Activated T-helper 17 cell treated with anti-CD3 and anti-CD28 coated beads, Interleukin-2, amount 50 U/mL, for 72 hours (primary cell): Measurements from ENCODE around the gene RHBG. TPM values are rescaled to one million over a fixed set of nuclear protein-coding genes. Genes with fewer than 3 reads are reported as not detected.
"Not testable (repeated sequence)": the region's sequence is repeated elsewhere in the genome, so short reads cannot be mapped to it uniquely, and the experiment has no call there.

Source experiments
- ATAC-seq: fragments of 150-1000 bp; cut with Tn5 transposase; replicated peaks from 2 replicates; pipeline ENCODE4 v1.10.0; 2021; ENCODE audit warnings: mild to moderate bottlenecking, moderate library complexity
- H3K27ac Mint-ChIP-seq: one replicate; pipeline ENCODE4 v1.8.0; 2022; ENCODE audit warnings: mixed read lengths
- H3K27me3 Mint-ChIP-seq: one replicate; pipeline ENCODE4 v1.8.0; 2022; ENCODE audit warnings: mixed read lengths
- H3K36me3 Mint-ChIP-seq: one replicate; pipeline ENCODE4 v1.8.0; 2022; ENCODE audit warnings: low read depth, mild to moderate bottlenecking, mixed read lengths
- H3K4me1 Mint-ChIP-seq: one replicate; pipeline ENCODE4 v1.8.0; 2022; ENCODE audit warnings: mixed read lengths
- H3K4me3 Mint-ChIP-seq: one replicate; pipeline ENCODE4 v1.8.0; 2022; ENCODE audit warnings: mild to moderate bottlenecking, mixed read lengths
- H3K9me3 Mint-ChIP-seq: one replicate; pipeline ENCODE4 v1.8.0; 2022; ENCODE audit warnings: mixed read lengths
- total RNA-seq, 2 donors: library from RNA; stranded (reverse); gene quantifications; one replicate each; pipeline ENCODE4 v1.2.3, GENCODE V29; 2022

The RHBG gene
- total RNA-seq, 2 donors from 2014 or later = not detected

- not testable (repeated sequence) for H3K36me3 Mint-ChIP-seq, H3K4me3 Mint-ChIP-seq, ATAC-seq, H3K4me1 Mint-ChIP-seq, H3K9me3 Mint-ChIP-seq, H3K27me3 Mint-ChIP-seq, H3K27ac Mint-ChIP-seq
Observed at GRCh38 chr1:156352481-156352880, 16.5 kb upstream of the RHBG start.

GRCh38 chr1:156356262-156356874 lies 12.6 kb upstream of the RHBG start:
- Mint-ChIP-seq H3K27ac (peak overlapping the region; percentile 65), H3K4me1 (no peaks in the 10 kb centered on the region), H3K4me3 (peak overlapping the region; percentile 5), H3K27me3 (peaks cover 15% of the 10 kb centered on the region), H3K36me3 (no peaks in the 10 kb centered on the region), H3K9me3 (no peaks in the 10 kb centered on the region)
- peak; percentile 74 for ATAC-seq

- no peaks in the 10 kb centered on the region for H3K36me3 Mint-ChIP-seq
- H3K4me1 Mint-ChIP-seq = no peaks in the 10 kb centered on the region
- peak overlapping the region; percentile 65 for H3K27ac Mint-ChIP-seq
- peak overlapping the region; percentile 5 for H3K4me3 Mint-ChIP-seq
- peaks cover 15% of the 10 kb centered on the region for H3K27me3 Mint-ChIP-seq
- no peaks in the 10 kb centered on the region for H3K9me3 Mint-ChIP-seq
- ATAC-seq = peak; percentile 94
Observed at GRCh38 chr1:156356875-156357534, 12.0 kb upstream of the RHBG start.

DNA sequence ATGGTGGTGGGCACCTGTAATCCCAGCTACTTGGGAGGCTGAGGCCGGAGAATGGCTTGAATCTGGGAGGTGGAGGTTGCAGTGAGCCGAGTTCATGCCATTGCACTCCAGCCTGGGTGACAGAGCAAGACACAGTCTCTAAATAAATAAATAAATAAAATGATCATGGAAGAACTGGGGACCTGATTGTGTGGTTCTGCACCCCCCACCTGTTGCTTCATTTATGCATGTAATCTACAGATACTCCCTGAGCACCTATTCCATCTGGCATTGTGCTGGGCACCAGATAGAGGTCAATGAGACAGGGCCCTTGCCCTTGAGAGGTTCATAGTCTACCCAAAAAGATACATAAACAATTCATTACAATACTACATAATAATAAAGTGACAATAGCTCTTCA lies 11.0 kb upstream of the RHBG start:
- H3K27me3 Mint-ChIP-seq = peaks cover 15% of the 10 kb centered on the region
- no peak overlapping the region for H3K27ac Mint-ChIP-seq
- no peaks in the 10 kb centered on the region for H3K9me3 Mint-ChIP-seq
- H3K4me1 Mint-ChIP-seq = no peaks in the 10 kb centered on the region
- no peak overlapping the region for H3K4me3 Mint-ChIP-seq
- H3K36me3 Mint-ChIP-seq = no peaks in the 10 kb centered on the region
- ATAC-seq = no peak

- Mint-ChIP-seq H3K4me1 (no peaks in the 10 kb centered on the region), H3K36me3 (no peaks in the 10 kb centered on the region), H3K27me3 (peaks cover 15% of the 10 kb centered on the region), H3K4me3 (no peak overlapping the region), H3K27ac (no peak overlapping the region), H3K9me3 (no peaks in the 10 kb centered on the region)
- ATAC-seq = no peak
Observed at GRCh38 chr1:156358641-156359040, 10.4 kb upstream of the RHBG start.

GRCh38 chr1:156359249-156359648 lies 9.8 kb upstream of the RHBG start:
- ATAC-seq = no peak
- Mint-ChIP-seq H3K4me3 (no peak overlapping the region), H3K36me3 (no peaks in the 10 kb centered on the region), H3K4me1 (no peaks in the 10 kb centered on the region), H3K27me3 (peaks cover 16% of the 10 kb centered on the region), H3K9me3 (no peaks in the 10 kb centered on the region), H3K27ac (no peak overlapping the region)

DNA sequence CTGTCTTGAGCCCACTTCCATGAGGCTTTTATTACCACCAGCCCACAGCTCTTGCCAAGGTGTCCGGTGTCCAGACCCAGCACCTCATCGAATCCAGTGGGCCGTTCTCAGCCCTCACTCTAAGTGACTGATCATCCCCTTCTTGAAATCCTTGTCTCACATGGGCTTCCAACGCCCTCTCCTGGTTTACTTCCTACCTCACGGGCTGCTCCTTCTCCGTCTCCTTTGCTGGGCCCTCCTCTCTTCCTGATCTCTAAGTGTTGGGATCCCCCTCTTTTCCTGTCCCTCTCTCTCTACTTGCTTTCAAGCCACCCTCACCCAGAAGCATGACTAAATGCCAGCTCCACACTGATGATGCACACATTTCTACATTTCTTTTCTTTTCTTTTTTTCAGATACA lies 9.0 kb upstream of the RHBG start:
- H3K36me3 Mint-ChIP-seq = no peaks in the 10 kb centered on the region

GRCh38 chr1:156360534-156360933 lies 8.5 kb upstream of the RHBG start:
- H3K4me3 Mint-ChIP-seq = no peak overlapping the region
- no peaks in the 10 kb centered on the region for H3K9me3 Mint-ChIP-seq
- no peak for ATAC-seq
- H3K4me1 Mint-ChIP-seq = no peaks in the 10 kb centered on the region
- H3K27ac Mint-ChIP-seq = no peak overlapping the region
- H3K27me3 Mint-ChIP-seq = peaks cover 26% of the 10 kb centered on the region
- H3K36me3 Mint-ChIP-seq = no peaks in the 10 kb centered on the region

More for the DNA sequence above, 9.0 kb upstream of the RHBG start:
- Mint-ChIP-seq H3K27ac (no peak overlapping the region), H3K9me3 (no peaks in the 10 kb centered on the region), H3K4me3 (no peak overlapping the region), H3K4me1 (no peaks in the 10 kb centered on the region), H3K27me3 (peaks cover 22% of the 10 kb centered on the region)
- ATAC-seq = no peak

DNA sequence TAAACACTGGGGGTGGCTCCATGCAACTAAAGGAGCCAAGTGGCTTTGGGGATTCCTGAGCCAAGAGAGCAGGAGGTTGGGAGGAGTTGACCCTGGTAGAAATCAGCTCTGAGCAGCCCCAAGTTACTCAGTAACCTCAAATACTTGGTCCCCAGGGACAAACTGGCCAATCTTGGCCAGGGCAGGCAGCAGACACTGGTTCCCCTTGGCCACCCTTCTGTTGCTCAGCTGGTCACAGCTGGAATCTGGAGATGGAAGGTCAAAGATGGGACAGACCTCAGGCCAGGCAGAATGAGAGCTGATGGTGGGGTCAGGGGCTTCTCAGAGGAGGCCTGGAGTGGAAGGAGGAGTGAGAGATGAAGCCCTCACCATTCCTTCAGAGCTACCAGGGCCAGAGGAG lies 3.3 kb upstream of the RHBG start:
- no peak for ATAC-seq
- Mint-ChIP-seq H3K27me3 (peaks cover 27% of the 10 kb centered on the region), H3K4me3 (no peak overlapping the region), H3K36me3 (no peaks in the 10 kb centered on the region), H3K9me3 (no peaks in the 10 kb centered on the region), H3K27ac (no peak overlapping the region), H3K4me1 (no peaks in the 10 kb centered on the region)

GRCh38 chr1:156366378-156367166 lies 2.4 kb upstream of the RHBG start:
- Mint-ChIP-seq H3K4me1 (no peaks in the 10 kb centered on the region), H3K36me3 (no peaks in the 10 kb centered on the region), H3K27me3 (peaks cover 27% of the 10 kb centered on the region), H3K9me3 (no peaks in the 10 kb centered on the region), H3K27ac (no peak overlapping the region), H3K4me3 (no peak overlapping the region)
- no peak for ATAC-seq

DNA sequence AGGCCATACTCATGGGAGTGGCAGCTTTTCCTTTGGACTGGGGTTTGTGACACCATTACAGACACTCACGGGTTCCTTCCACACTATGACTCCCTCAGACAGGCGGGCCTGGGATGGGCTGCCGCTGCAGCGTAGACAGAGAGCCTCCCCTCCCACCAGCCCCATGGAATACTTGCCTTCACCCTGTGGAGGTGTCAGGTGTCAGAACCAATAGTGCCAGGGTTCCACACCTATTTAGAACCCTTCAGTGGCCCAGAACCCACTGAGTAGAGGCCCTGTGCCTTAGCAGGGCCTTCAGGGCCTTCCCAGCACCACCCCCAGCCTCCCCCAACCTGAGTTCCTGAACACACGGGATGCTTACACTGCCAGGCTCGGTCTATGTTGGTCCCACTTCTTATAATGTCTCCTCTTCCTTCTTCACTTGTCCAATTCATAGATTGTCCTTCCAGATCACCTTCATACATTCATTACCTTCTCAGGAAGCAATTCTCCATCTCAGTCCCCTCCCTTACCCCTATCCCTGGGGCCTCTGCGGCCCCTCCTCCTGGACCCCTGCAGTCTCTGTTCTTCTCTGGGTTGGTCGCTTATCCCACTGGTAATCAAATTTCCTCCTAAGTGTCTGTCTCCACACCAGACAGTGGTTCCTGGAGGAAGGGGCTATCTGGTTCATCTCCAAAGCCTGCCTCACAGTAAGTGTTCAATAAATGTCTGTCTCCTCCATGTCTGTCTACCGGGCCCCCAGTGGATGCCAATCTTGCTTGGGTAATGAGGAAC lies 1.4 kb upstream of the RHBG start:
- Mint-ChIP-seq H3K4me1 (no peaks in the 10 kb centered on the region), H3K27ac (no peak overlapping the region), H3K27me3 (peaks cover 30% of the 10 kb centered on the region), H3K4me3 (no peak overlapping the region), H3K9me3 (no peaks in the 10 kb centered on the region), H3K36me3 (no peaks in the 10 kb centered on the region)
- no peak for ATAC-seq

DNA sequence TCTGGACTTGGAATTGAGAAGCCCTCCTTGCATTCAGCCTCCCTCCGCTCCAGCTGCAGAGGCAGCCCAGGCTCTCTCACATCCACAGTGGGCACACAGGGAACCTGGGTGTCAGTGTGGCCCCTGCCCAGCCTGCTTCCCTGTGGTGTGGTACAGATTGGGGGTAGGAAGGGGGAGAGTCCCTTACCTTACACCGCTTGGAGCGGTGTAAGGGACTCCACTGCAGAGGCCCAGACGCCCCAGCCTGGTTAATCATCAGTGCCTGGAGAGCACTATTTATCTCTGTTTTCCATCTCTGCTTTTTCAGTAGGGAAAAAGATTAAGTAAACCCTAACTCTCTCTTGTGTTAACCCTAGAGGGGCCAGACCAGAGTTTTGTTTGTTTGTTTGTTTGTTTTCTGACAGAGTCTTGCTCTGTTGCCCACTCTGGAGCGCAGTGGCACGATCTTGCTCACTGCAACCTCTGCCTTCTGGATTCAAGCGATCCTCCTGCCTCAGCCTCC lies 803 bp upstream of the RHBG start:
- Mint-ChIP-seq H3K4me1 (no peaks in the 10 kb centered on the region), H3K4me3 (no peak overlapping the region), H3K27ac (no peak overlapping the region), H3K36me3 (no peaks in the 10 kb centered on the region), H3K9me3 (no peaks in the 10 kb centered on the region), H3K27me3 (peaks cover 30% of the 10 kb centered on the region)
- ATAC-seq = no peak

DNA sequence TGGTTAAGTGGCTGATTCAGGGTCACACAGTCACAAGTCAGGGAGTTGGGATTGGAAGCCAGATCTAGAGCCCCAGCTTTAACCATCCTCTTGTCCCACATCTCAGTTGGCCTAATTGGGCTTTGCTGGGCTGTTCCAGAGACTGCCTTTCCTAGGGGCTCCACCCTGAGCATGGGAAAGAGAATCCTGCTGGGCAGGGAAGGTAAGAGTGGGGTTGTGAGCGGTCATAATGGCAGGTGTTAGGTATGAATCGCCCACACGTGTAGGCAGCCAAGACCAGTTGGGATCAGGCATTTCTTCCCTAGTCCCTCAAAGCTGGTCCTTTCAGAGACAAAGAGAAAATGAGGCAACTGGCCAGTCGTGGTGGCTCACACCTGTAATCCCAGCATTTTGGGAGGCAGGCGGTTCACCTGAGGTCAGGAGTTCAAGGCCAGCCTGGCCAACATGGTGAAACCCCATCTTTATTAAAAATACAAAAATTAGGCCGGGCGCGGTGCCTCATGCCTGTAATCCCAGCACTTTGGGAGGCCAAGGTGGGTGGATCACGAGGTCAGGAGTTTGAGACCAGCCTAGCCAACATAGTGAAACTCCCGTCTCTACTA lies 775 bp downstream of the RHBG start:
- Mint-ChIP-seq H3K27me3 (peaks cover 28% of the 10 kb centered on the region), H3K4me3 (peak overlapping the region; percentile 52)
- H3K9me3 Mint-ChIP-seq, H3K27ac Mint-ChIP-seq, H3K36me3 Mint-ChIP-seq, ATAC-seq, H3K4me1 Mint-ChIP-seq: not testable (repeated sequence)
